Measurements from ENCODE around the gene CA10.

CA10 gene

DNA sequence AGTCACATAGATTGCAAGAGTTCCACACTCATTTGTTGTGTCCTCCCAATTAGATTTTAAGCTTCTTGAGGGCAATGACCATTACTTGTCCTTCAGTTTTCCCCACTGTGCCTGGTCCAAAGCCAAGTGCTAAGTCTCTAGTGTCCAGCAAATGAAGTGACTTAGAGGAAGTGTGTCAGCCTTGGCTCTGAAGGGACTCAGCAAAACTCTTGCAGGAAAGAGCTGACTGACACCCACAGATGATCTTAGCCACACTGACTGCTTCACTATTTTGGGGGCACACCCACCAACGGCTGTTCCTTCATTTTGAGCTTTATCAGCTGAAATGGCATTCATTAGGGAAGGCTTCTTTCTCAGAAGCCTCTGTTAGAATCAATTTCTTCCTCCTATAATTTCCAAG, 540.0 kb downstream of the CA10 start:
- no peak for TF ChIP-seq TAF1 (IDR thresholded peaks at IDR 0.05; ENCODE audit: borderline replicate concordance, insufficient read depth, low read length)
- no peak for TF ChIP-seq SIN3A (IDR thresholded peaks at IDR 0.05; ENCODE audit: borderline replicate concordance, insufficient read depth, low read length)
- TF ChIP-seq, protein P1, sequence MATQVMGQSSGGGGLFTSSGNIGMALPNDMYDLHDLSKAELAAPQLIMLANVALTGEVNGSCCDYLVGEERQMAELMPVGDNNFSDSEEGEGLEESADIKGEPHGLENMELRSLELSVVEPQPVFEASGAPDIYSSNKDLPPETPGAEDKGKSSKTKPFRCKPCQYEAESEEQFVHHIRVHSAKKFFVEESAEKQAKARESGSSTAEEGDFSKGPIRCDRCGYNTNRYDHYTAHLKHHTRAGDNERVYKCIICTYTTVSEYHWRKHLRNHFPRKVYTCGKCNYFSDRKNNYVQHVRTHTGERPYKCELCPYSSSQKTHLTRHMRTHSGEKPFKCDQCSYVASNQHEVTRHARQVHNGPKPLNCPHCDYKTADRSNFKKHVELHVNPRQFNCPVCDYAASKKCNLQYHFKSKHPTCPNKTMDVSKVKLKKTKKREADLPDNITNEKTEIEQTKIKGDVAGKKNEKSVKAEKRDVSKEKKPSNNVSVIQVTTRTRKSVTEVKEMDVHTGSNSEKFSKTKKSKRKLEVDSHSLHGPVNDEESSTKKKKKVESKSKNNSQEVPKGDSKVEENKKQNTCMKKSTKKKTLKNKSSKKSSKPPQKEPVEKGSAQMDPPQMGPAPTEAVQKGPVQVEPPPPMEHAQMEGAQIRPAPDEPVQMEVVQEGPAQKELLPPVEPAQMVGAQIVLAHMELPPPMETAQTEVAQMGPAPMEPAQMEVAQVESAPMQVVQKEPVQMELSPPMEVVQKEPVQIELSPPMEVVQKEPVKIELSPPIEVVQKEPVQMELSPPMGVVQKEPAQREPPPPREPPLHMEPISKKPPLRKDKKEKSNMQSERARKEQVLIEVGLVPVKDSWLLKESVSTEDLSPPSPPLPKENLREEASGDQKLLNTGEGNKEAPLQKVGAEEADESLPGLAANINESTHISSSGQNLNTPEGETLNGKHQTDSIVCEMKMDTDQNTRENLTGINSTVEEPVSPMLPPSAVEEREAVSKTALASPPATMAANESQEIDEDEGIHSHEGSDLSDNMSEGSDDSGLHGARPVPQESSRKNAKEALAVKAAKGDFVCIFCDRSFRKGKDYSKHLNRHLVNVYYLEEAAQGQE (IDR thresholded peaks at IDR 0.05; ENCODE audit: insufficient read depth in 1 of 2, low read depth in 2 of 2, low read length in 2 of 2), result no peak
- TF ChIP-seq FOXP2 (optimal IDR thresholded peaks at IDR 0.05; ENCODE audit: borderline replicate concordance, extremely low read depth, extremely low read length, insufficient read depth), result no peak
- TF ChIP-seq POLR2AphosphoS5 (IDR thresholded peaks at IDR 0.05; ENCODE audit: low read depth, low read length), result no peak

DNA sequence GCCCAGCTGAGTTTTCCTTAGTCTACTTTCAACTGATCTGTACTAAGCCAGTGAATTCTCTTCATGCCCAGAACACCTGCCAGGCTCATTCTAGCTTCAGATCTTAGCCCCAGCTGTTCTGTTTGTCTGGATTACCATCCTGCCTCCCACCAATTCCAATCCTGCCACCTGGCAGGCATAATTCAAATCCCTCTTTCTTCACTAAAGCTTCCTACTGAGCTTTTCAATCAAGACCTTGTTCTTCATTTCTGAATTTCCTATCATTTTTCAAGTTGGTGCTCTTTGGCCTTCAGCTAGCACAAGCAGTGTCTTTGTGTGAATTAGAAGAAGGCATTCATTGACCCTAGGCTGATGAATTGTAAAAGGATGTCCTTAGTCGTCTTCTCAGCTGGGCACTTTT, 540.5 kb downstream of the CA10 start:
- TF ChIP-seq TAF1 (IDR thresholded peaks at IDR 0.05; ENCODE audit: borderline replicate concordance, insufficient read depth, low read length), result no peak
- TF ChIP-seq FOXP2 (optimal IDR thresholded peaks at IDR 0.05; ENCODE audit: borderline replicate concordance, extremely low read depth, extremely low read length, insufficient read depth), result no peak

DNA sequence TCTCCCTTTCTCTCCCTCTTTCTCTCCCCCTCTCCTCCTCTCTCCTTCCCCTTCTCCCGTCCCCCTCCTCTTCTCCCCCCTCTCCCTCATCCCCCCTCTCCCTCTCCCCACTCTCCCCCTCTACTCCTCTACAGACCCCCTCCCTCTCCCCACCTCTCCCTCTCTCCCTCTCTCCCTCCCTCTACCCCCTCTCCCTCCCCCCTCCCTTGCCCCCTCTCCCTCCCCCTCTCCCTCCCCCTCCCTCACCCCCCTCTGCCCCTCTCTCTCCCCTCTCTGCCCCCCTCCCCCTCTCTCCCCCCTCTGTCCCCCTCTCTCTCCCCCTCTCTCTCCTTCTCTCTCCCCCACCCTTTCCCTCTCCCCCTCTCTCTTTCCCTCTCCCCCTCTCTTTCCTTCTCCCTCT, 545.3 kb downstream of the CA10 start:
- no peak for TF ChIP-seq TAF1 (IDR thresholded peaks at IDR 0.05; ENCODE audit: borderline replicate concordance, insufficient read depth, low read length)
- no peak for TF ChIP-seq SIN3A (IDR thresholded peaks at IDR 0.05; ENCODE audit: borderline replicate concordance, insufficient read depth, low read length)
- TF ChIP-seq FOXP2 (optimal IDR thresholded peaks at IDR 0.05; ENCODE audit: borderline replicate concordance, extremely low read depth, extremely low read length, insufficient read depth), result no peak
- no peak for TF ChIP-seq POLR2AphosphoS5 (IDR thresholded peaks at IDR 0.05; ENCODE audit: low read depth, low read length)
- TF ChIP-seq, protein P1 (IDR thresholded peaks at IDR 0.05; ENCODE audit: insufficient read depth in 1 of 2, low read depth in 2 of 2, low read length in 2 of 2), result no peak

DNA sequence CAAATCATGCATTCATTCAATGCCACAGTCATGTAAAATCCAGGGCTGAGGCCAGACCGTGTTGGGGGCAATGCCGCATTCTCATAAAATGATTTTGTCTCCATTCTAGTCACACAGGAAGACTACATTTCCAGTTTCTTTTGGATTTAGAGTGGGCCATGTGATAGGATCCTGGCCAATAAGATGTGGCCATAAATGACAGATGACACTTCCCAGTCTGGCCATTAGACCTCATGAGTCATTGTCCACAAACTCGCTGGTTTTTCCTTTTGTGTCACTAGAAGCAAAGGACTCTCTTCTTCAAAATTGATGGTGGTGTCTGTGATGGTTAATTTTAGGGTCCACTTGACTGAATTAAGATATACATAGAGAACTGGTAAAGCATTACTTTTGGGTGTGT, 545.8 kb downstream of the CA10 start:
- TF ChIP-seq POLR2AphosphoS5 (IDR thresholded peaks at IDR 0.05; ENCODE audit: low read depth, low read length) (no peak), FOXP2 (optimal IDR thresholded peaks at IDR 0.05; ENCODE audit: borderline replicate concordance, extremely low read depth, extremely low read length, insufficient read depth) (no peak), SIN3A (IDR thresholded peaks at IDR 0.05; ENCODE audit: borderline replicate concordance, insufficient read depth, low read length) (no peak), TAF1 (IDR thresholded peaks at IDR 0.05; ENCODE audit: borderline replicate concordance, insufficient read depth, low read length) (no peak)
- TF ChIP-seq, protein P1 (IDR thresholded peaks at IDR 0.05; ENCODE audit: insufficient read depth in 1 of 2, low read depth in 2 of 2, low read length in 2 of 2), result no peak

DNA sequence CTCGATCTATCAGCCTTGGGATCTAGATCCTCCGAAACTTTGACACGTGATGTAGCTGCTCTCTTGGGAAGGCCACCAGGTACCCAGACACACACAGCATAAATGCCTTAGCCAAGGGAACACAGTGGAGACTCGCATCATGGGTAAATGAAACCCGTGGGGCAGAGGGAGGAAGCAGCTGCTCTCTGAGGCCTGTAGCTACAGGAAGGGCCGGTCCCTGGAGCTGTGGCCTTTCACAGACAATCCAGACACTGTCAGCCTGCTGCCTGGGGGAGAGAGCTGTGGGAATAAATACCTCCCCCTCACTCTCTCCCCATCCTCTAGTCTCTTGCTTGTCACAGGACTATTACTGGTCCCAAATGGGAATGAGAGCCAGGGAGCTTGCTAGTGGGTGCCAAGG, 546.9 kb downstream of the CA10 start:
- TF ChIP-seq, protein P1 (IDR thresholded peaks at IDR 0.05; ENCODE audit: insufficient read depth in 1 of 2, low read depth in 2 of 2, low read length in 2 of 2), result no peak
- no peak for TF ChIP-seq POLR2AphosphoS5 (IDR thresholded peaks at IDR 0.05; ENCODE audit: low read depth, low read length)
- TF ChIP-seq FOXP2 (optimal IDR thresholded peaks at IDR 0.05; ENCODE audit: borderline replicate concordance, extremely low read depth, extremely low read length, insufficient read depth), result no peak
- no peak for TF ChIP-seq TAF1 (IDR thresholded peaks at IDR 0.05; ENCODE audit: borderline replicate concordance, insufficient read depth, low read length)
- TF ChIP-seq SIN3A (IDR thresholded peaks at IDR 0.05; ENCODE audit: borderline replicate concordance, insufficient read depth, low read length), result no peak

Data from PFSK-1 (cell line).